SK-N-SH (cell line): ENCODE data around the gene KCNK15. TPM values are rescaled to one million over a fixed set of nuclear protein-coding genes. Genes with fewer than 3 reads are reported as not detected.

Experiments
- CTCF ChIA-PET: fragments of 300-600, 350-600 bp; formaldehyde crosslinking; extraction: SDS; loops from one replicate; lab custom pipeline; 2021; lab: Yijun Ruan, JAX
- POLR2A ChIA-PET: fragments of 350-600 bp; sonication (Branson Sonifier 250); formaldehyde crosslinking; extraction: SDS; loops from one replicate; lab custom pipeline; 2020; ENCODE audit warnings: antibody characterized with exemption, inconsistent platforms; lab: Yijun Ruan, JAX
- DNase-seq: peaks from one replicate; pipeline ENCODE4 v3.0.0; 2012
- H2AFZ ChIP-seq: fragments of 200-600 bp; sonication (generic); 2 replicates; pipeline ENCODE4 v1.8.1; 2016; ENCODE audit warnings: antibody characterized with exemption, mild to moderate bottlenecking, low read depth
- H3F3A ChIP-seq: fragments of 200-600 bp; sonication (generic); replicated peaks from 2 replicates; pipeline ENCODE3; 2016; ENCODE audit warnings: antibody characterized with exemption, mild to moderate bottlenecking; ENCODE audit not compliant: insufficient read depth
- H3K27ac ChIP-seq, 2 experiments: fragments of 200-500 bp in 1 of 2; fragments of 200-600 bp in 1 of 2; sonication (Bioruptor generic) in 1 of 2; sonication (generic), shearing (Covaris generic) in 1 of 2; 2 replicates each; pipeline versions ENCODE4 v1.5.1 to v1.6.1; 2014 to 2016; ENCODE audit warnings: low read depth in 2 of 2, inconsistent platforms in 1 of 2, low read length in 1 of 2, mild to moderate bottlenecking in 1 of 2, mixed read lengths in 1 of 2
- H3K27me3 ChIP-seq: fragments of 200-600 bp; sonication (generic), shearing (Covaris generic); 2 replicates; pipeline ENCODE4 v1.6.1; 2016; ENCODE audit warnings: mixed run types; ENCODE audit not compliant: insufficient read depth
- H3K36me3 ChIP-seq, 2 experiments: fragments of 200-500 bp in 1 of 2; fragments of 200-600 bp in 1 of 2; sonication (Bioruptor generic) in 1 of 2; sonication (generic) in 1 of 2; replicated peaks in 1 of 2; 2 replicates each; pipeline versions ENCODE3 to v1.5.1; 2014 to 2016; ENCODE audit warnings: low read length in 1 of 2, mild to moderate bottlenecking in 1 of 2; ENCODE audit not compliant: insufficient read depth in 2 of 2, control insufficient read depth in 1 of 2
- H3K4me1 ChIP-seq, 2 experiments: fragments of 200-500 bp in 1 of 2; fragments of 200-600 bp in 1 of 2; sonication (Bioruptor generic) in 1 of 2; sonication (generic), shearing (Covaris generic) in 1 of 2; 2 replicates each; pipeline versions ENCODE4 v1.5.1 to v1.6.1; 2014 to 2016; ENCODE audit warnings: low read depth in 1 of 2, low read length in 1 of 2, mixed run types in 1 of 2; ENCODE audit not compliant: insufficient read depth in 2 of 2, control insufficient read depth in 1 of 2
- H3K4me2 ChIP-seq: fragments of 200-600 bp; sonication (generic), shearing (Covaris generic); 2 replicates; pipeline ENCODE4 v1.6.1; 2017; ENCODE audit warnings: mixed run types
- H3K4me3 ChIP-seq, 2 experiments: fragments of 200-500 bp in 1 of 2; fragments of 200-600 bp in 1 of 2; sonication (Bioruptor generic) in 1 of 2; sonication (generic), shearing (Covaris generic) in 1 of 2; 2 replicates each; pipeline versions ENCODE4 v1.5.1 to v1.8.1; 2014 to 2016; ENCODE audit warnings: low read depth in 2 of 2, inconsistent platforms in 1 of 2, low read length in 1 of 2, mild to moderate bottlenecking in 1 of 2, mixed read lengths in 1 of 2, moderate library complexity in 1 of 2
- H3K79me2 ChIP-seq: fragments of 200-600 bp; sonication (generic); 2 replicates; pipeline ENCODE4 v1.8.1; 2017; ENCODE audit warnings: mild to moderate bottlenecking; ENCODE audit not compliant: insufficient read depth
- H3K9ac ChIP-seq: fragments of 200-600 bp; sonication (generic); 2 replicates; pipeline ENCODE4 v1.6.1; 2017; ENCODE audit warnings: mixed run types
- H3K9me2 ChIP-seq: fragments of 200-600 bp; sonication (generic); 2 replicates; pipeline ENCODE4 v1.6.1; 2017; ENCODE audit warnings: mixed run types
- H3K9me3 ChIP-seq: fragments of 200-600 bp; sonication (generic); 2 replicates; pipeline ENCODE4 v1.6.1; 2017; ENCODE audit warnings: mixed run types, mild to moderate bottlenecking, moderate library complexity
- H4K20me1 ChIP-seq: fragments of 200-600 bp; sonication (generic); 2 replicates; pipeline ENCODE4 v1.6.1; 2017; ENCODE audit warnings: mild to moderate bottlenecking, mixed run types; ENCODE audit not compliant: insufficient read depth
- ELF1 ChIP-seq: IDR thresholded peaks from 2 replicates; pipeline ENCODE4 v1.4.0; 2012
- GABPA ChIP-seq: IDR thresholded peaks from 2 replicates; pipeline ENCODE4 v1.4.0; 2012; ENCODE audit warnings: low read depth, mild to moderate bottlenecking
- POLR2AphosphoS5 ChIP-seq: IDR thresholded peaks from 2 replicates; pipeline ENCODE4 v1.6.1; 2012; ENCODE audit warnings: low read depth, low read length
- RAD21 ChIP-seq: IDR thresholded peaks from 2 replicates; pipeline ENCODE4 v1.6.1; 2012; ENCODE audit warnings: mild to moderate bottlenecking, low read length
- SIN3A ChIP-seq: IDR thresholded peaks from 2 replicates; pipeline ENCODE4 v1.6.1; 2012; ENCODE audit warnings: low read depth, mild to moderate bottlenecking, low read length, moderate library complexity, borderline replicate concordance
- USF1 ChIP-seq: IDR thresholded peaks from 2 replicates; pipeline ENCODE4 v1.4.0; 2012; ENCODE audit warnings: low read depth, borderline replicate concordance
- USF2 ChIP-seq: fragments of 150-350 bp; IDR thresholded peaks from 2 replicates; pipeline ENCODE4 v1.6.1; 2017; ENCODE audit warnings: antibody characterized with exemption, low read length, low read depth, borderline replicate concordance
- WGBS: methylation state at CpG from one replicate; pipeline ENCODE4 v1.1.6; 2017; ENCODE audit warnings: low lambda C conversion rate; 5-methylcytosine and 5-hydroxymethylcytosine counted together
- polyA plus RNA-seq, 3 experiments: library from polyadenylated mRNA; depleted of rRNA; stranded (reverse); fragments of >200 nt; gene quantifications; 2 replicates each; pipeline ENCODE4 v1.2.3, GENCODE V29; 2012

Gene KCNK15
- polyA plus RNA-seq, 1 of the 3 experiments (the other 2 are of a cell fraction): 0.02 TPM

GRCh38 chr20:44735816-44736169 lies 9.9 kb upstream of the KCNK15 start:
- no peaks in the 10 kb centered on the region for H3K9me3 ChIP-seq
- no peak for DNase-seq
- no peak overlapping the region; a peak in 1 of 4 replicates for H3K4me3 ChIP-seq
- no peaks in the 10 kb centered on the region for H3K27me3 ChIP-seq
- CTCF ChIA-PET: interaction anchor here (1.8 to 9.0 kb wide), 2 partner anchors 52 to 131 kb away, joined by 5 to 183 read pairs; no protein-coding TSS in a partner anchor
- H3K27ac ChIP-seq: peak overlapping the region in 1 of 2 experiments; percentile 19; a peak in 1 of 4 replicates
- no peak overlapping the region for H3K9ac ChIP-seq
- H2AFZ ChIP-seq: peak overlapping the region; percentile 61; the same call in 1 of the 2 replicates
- no peaks in the 10 kb centered on the region for H3K9me2 ChIP-seq
- H4K20me1 ChIP-seq: no peaks in the 10 kb centered on the region
- H3K36me3 ChIP-seq: no peaks in the 10 kb centered on the region
- peak overlapping the region; percentile 32; the same call in 1 of the 2 replicates for H3K4me2 ChIP-seq
- peaks cover 5% of the 10 kb centered on the region for H3F3A ChIP-seq
- 96% methylated on average over 4 of the region's 4 CpGs for WGBS
- TF ChIP-seq SIN3A (no peak), POLR2AphosphoS5 (no peak), RAD21 (no peak)
- TF ChIP-seq, all 33 proteins: peak for 0
- H3K4me1 ChIP-seq: peaks cover 0 to 27% of the 10 kb centered on the region in 2 experiments; a peak in 2 of 4 replicates
- H3K79me2 ChIP-seq: no peaks in the 10 kb centered on the region
- POLR2A ChIA-PET: no interaction called here

GRCh38 chr20:44736170-44737021 lies 9.3 kb upstream of the KCNK15 start:
- H3K9ac ChIP-seq: no peak overlapping the region
- no peak overlapping the region for H3K4me2 ChIP-seq
- H3K9me2 ChIP-seq: no peaks in the 10 kb centered on the region
- peaks cover 0 to 27% of the 10 kb centered on the region in 2 experiments; a peak in 2 of 4 replicates for H3K4me1 ChIP-seq
- no peak for DNase-seq
- ChIA-PET POLR2A (no interaction called here), CTCF (interaction anchor here (1.2 to 4.7 kb wide), 3 partner anchors 11 to 52 kb away, joined by 4 to 63 read pairs (median 9); no protein-coding TSS in a partner anchor)
- no peak overlapping the region; a peak in 1 of 4 replicates for H3K4me3 ChIP-seq
- no peaks in the 10 kb centered on the region for H3K79me2 ChIP-seq
- TF ChIP-seq GABPA (no peak), USF1 (peak; percentile 93), ELF1 (peak; percentile 80), USF2 (peak; percentile 54; the same call in 1 of the 2 replicates)
- peaks cover 5% of the 10 kb centered on the region; the same call in 1 of the 2 replicates for H3K27me3 ChIP-seq
- WGBS: 75% methylated on average over 6 of the region's 6 CpGs
- no peaks in the 10 kb centered on the region for H4K20me1 ChIP-seq
- no peaks in the 10 kb centered on the region for H3K36me3 ChIP-seq
- no peaks in the 10 kb centered on the region for H3K9me3 ChIP-seq
- H3F3A ChIP-seq: peaks cover 3% of the 10 kb centered on the region
- H3K27ac ChIP-seq: peak overlapping the region in 1 of 2 experiments; percentile 19; a peak in 1 of 4 replicates
- peak overlapping the region; percentile 61; the same call in 1 of the 2 replicates for H2AFZ ChIP-seq
